Measurements from ENCODE around the gene DNA2.

- TF ChIP-seq CTCF (IDR thresholded peaks at IDR 0.05; ENCODE audit: insufficient read depth, low read depth, low read length) (peak; percentile 38), EZH2 (IDR thresholded peaks at IDR 0.05; ENCODE audit: insufficient read depth, low read length) (no peak)
Observed at GRCh38 chr10:68406815-68407548, 64.8 kb downstream of the DNA2 start, which contains the start of gene RUFY2.
